CD4-positive, alpha-beta T cell treated with Interleukin-4 for 1 hour (primary cell): ENCODE data around the gene PLS3.
"Not testable (repeated sequence)": the region's sequence is repeated elsewhere in the genome, so short reads cannot be mapped to it uniquely, and the experiment has no call there.

Experiments used
- DNase-seq, 2 donors: peaks; one replicate each; pipeline ENCODE4 v3.0.0-alpha.2; 2020 to 2022

Gene PLS3

GRCh38 chrX:115560978-115561604 is at the start of gene PLS3:
TSS of gene PLS3 (plus strand) at chrX:115561174. CDS start at chrX:115610251, 49,077 bp downstream.
- DNase-seq: no peak

GRCh38 chrX:115518113-115518512 is 42.9 kb upstream of the PLS3 start:
- DNase-seq: no peak

- no peak for DNase-seq
These were observed 39.2 kb upstream of the PLS3 start for GRCh38 chrX:115521741-115522140.

- DNase-seq: no peak
These were observed 38.0 kb upstream of the PLS3 start for GRCh38 chrX:115522952-115523351.

GRCh38 chrX:115525486-115525885 is 35.5 kb upstream of the PLS3 start:
- no peak for DNase-seq

GRCh38 chrX:115531818-115532403 is 29.1 kb upstream of the PLS3 start:
- no peak for DNase-seq

GRCh38 chrX:115533485-115533884 is 27.5 kb upstream of the PLS3 start:
- no peak for DNase-seq

- no peak for DNase-seq
These were observed 26.6 kb upstream of the PLS3 start for GRCh38 chrX:115534383-115534782.

GRCh38 chrX:115535421-115535820 is 25.6 kb upstream of the PLS3 start:
- DNase-seq: no peak

GRCh38 chrX:115535844-115536243 is 25.1 kb upstream of the PLS3 start:
- no peak for DNase-seq

GRCh38 chrX:115539841-115540240 is 21.1 kb upstream of the PLS3 start:
- DNase-seq: no peak

GRCh38 chrX:115541045-115541444 is 19.9 kb upstream of the PLS3 start:
- DNase-seq: not testable (repeated sequence)

- DNase-seq: no peak
These were observed 13.5 kb upstream of the PLS3 start for GRCh38 chrX:115547448-115547847.

- no peak for DNase-seq
These were observed 12.0 kb upstream of the PLS3 start for GRCh38 chrX:115549008-115549407.

GRCh38 chrX:115553171-115553570 is 7.8 kb upstream of the PLS3 start:
- DNase-seq: no peak

- DNase-seq: no peak
These were observed 1.3 kb upstream of the PLS3 start for GRCh38 chrX:115559672-115560071.

- DNase-seq: no peak
These were observed 580 bp upstream of the PLS3 start for GRCh38 chrX:115560211-115560977.

- DNase-seq: no peak
These were observed 868 bp downstream of the PLS3 start for GRCh38 chrX:115561605-115562479.

- no peak for DNase-seq
These were observed 1.5 kb downstream of the PLS3 start for GRCh38 chrX:115562480-115562847.

- DNase-seq: no peak
These were observed 2.7 kb downstream of the PLS3 start for GRCh38 chrX:115563633-115564162.

- DNase-seq: no peak
These were observed 3.3 kb downstream of the PLS3 start for GRCh38 chrX:115564243-115564642.

GRCh38 chrX:115565888-115566287 is 4.9 kb downstream of the PLS3 start:
- no peak for DNase-seq

GRCh38 chrX:115571712-115572111 is 10.7 kb downstream of the PLS3 start:
- DNase-seq: no peak
